K562 treated with DMSO at 1 percent for 24 hours (cell line): ENCODE data around the gene NBPF20. TPM values are rescaled to one million over a fixed set of nuclear protein-coding genes. Genes with fewer than 3 reads are reported as not detected.

Experiments
- total RNA-seq: library from RNA; unstranded; fragments of 300-600 nt; gene quantifications from 2 replicates; pipeline ENCODE4 v1.2.3, GENCODE V29; 2022; ENCODE audit warnings: low read depth; ENCODE audit not compliant: insufficient read depth

NBPF20 gene
- total RNA-seq = 1.8 and 1.9 TPM in 2 replicates

GRCh38 chr1:145425436-145426029 is at the start of gene NBPF20:
Gene NBPF20, minus strand, starts transcription at chr1:145425603. Its CDS starts 20,331 bp downstream, at chr1:145405272.

Other genes with a start within 250 kb of the NBPF20 start
- gene PPIAL4D, start 183.4 kb downstream of the NBPF20 start, total RNA-seq = not detected in 2 replicates
- gene GPR89A, start 182.4 kb upstream of the NBPF20 start, total RNA-seq = 10.8 and 11.8 TPM in 2 replicates